Muscle layer of duodenum (tissue), 2 donors: ENCODE results near the gene KLHL30.
A peak's percentile ranks its signal among the peaks of the same experiment; 100 is the strongest.

Source experiments
- H3K27ac ChIP-seq: one replicate; pipeline ENCODE4 v1.7.0; 2013; ENCODE audit warnings: mild to moderate bottlenecking, low read length
- H3K27me3 ChIP-seq: one replicate; pipeline ENCODE4 v1.7.0; 2013; ENCODE audit warnings: low read depth, mild to moderate bottlenecking, control low read depth, low read length
- H3K36me3 ChIP-seq, 2 donors: one replicate each; pipeline ENCODE4 v1.7.0; 2013; ENCODE audit warnings: low read length in 2 of 2, control low read depth in 1 of 2, mild to moderate bottlenecking in 1 of 2; ENCODE audit not compliant: insufficient read depth in 2 of 2, control insufficient read depth in 1 of 2
- H3K4me1 ChIP-seq, 2 donors: one replicate each; pipeline ENCODE4 v1.7.0; 2013; ENCODE audit warnings: low read length in 2 of 2, mild to moderate bottlenecking in 2 of 2, control low read depth in 1 of 2, moderate library complexity in 1 of 2; ENCODE audit not compliant: insufficient read depth in 2 of 2, control insufficient read depth in 1 of 2
- H3K4me3 ChIP-seq, 2 donors: one replicate each; pipeline ENCODE4 v1.7.0; 2013; ENCODE audit warnings: low read length in 2 of 2, low read depth in 1 of 2, mild to moderate bottlenecking in 1 of 2
- H3K9me3 ChIP-seq, 2 donors: one replicate each; pipeline ENCODE4 v1.7.0; 2013; ENCODE audit warnings: low read length in 2 of 2, control low read depth in 1 of 2, mild to moderate bottlenecking in 1 of 2; ENCODE audit not compliant: control insufficient read depth in 1 of 2
- donor health status: healthy.

KLHL30 gene

DNA sequence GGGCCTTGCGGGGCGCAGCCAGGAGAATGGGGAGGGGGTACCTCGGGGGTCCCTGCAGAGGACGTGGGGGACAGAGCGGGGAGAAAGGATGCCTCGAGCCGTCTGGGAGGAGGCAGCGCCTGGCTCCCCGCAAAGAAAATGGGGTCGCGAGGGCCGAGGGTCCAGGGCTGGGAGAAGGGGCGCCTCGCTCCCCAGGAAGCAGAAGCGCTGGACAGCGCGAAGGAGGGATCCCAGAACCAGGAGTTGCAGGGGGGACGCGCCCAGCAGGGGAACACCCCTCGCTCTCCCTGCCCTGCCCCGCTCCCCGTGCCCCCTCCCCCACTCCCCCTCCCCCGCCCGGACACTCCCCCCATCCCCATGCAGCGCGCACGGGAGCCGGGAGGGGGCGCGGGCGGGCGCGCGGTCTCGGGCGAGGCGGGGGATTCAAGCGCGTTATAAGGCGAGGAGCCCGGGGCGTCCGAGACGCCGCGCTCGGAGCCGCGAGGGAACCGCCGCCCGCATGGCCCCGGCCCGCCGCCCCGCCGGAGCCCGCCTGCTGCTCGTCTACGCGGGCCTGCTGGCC lies 20.1 kb downstream of the KLHL30 start, which contains the start of gene ERFE:
TSS of gene ERFE (plus strand) at position 462 of the 562 bp plus-strand sequence. CDS start at position 500, 38 bp downstream.
- peaks cover 21% of the 10 kb centered on the region for H3K27me3 ChIP-seq
- H3K9me3 ChIP-seq = no peaks in the 10 kb centered on the region
- H3K4me1 ChIP-seq = peaks cover 0 to 21% of the 10 kb centered on the region in 2 donors
- no peaks in the 10 kb centered on the region for H3K36me3 ChIP-seq
- H3K27ac ChIP-seq = no peak within 1 kb of the TSS
- peak within 1 kb of the TSS in 1 of 2 donors; percentile 40 for H3K4me3 ChIP-seq

DNA sequence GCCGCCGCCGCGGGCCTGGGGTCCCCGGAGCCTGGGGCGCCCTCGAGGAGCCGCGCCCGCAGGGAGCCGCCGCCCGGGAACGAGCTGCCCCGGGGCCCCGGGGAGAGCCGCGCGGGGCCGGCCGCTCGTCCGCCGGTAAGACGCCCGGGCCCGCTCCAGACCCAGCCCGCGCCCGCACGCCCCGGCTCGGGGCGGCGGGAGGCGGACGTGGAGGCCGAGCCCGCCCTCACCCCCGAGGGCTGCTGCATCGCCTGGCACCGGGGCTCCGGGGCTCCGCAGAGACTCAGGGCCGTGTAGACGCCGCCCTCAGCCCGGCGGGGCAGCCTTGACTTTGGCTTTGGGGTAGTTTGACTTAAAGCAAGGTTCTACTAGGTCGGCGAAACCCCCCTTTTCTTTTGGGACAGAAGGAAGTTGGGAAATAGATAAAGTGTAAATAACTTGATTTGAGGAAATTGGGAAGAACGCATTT lies 20.6 kb downstream of the KLHL30 start:
- peaks cover 0 to 25% of the 10 kb centered on the region in 2 donors for H3K4me1 ChIP-seq
- no peaks in the 10 kb centered on the region for H3K9me3 ChIP-seq
- H3K27me3 ChIP-seq = peaks cover 22% of the 10 kb centered on the region
- no peak overlapping the region for H3K27ac ChIP-seq
- no peaks in the 10 kb centered on the region for H3K36me3 ChIP-seq
- peak overlapping the region in 1 of 2 donors; percentile 40 for H3K4me3 ChIP-seq

DNA sequence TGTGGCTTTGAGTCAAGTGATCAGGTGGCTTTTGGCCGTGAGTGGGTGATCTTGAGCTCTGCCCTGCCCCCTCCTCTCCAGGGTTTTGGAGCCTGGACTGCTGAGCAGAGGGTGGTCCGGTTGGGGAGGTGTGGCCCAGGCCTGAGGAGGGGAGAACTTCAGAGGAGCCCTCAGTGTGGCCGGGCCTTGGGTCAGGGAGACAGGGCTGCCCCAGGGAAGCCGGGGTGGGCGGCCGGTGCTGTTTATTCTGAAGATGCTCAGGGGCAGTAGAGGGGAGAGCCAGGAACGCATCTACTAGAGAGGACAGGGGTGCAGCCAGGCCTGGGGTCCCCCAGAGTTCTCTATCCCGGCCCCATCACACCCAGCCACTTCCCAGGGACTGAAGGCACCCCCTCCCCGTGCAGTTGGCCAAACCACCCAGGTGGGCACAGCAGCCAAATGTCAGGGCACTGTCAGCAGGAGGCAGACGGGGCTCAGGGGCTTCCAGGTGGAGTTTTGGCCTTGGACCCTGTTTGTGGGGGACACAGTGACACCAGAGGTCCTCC lies 21.3 kb downstream of the KLHL30 start:
- H3K27me3 ChIP-seq = peaks cover 22% of the 10 kb centered on the region
- H3K4me3 ChIP-seq = peak overlapping the region in 1 of 2 donors; percentile 40
- H3K27ac ChIP-seq = no peak overlapping the region
- no peaks in the 10 kb centered on the region for H3K36me3 ChIP-seq
- peaks cover 0 to 27% of the 10 kb centered on the region in 2 donors for H3K4me1 ChIP-seq
- no peaks in the 10 kb centered on the region for H3K9me3 ChIP-seq

DNA sequence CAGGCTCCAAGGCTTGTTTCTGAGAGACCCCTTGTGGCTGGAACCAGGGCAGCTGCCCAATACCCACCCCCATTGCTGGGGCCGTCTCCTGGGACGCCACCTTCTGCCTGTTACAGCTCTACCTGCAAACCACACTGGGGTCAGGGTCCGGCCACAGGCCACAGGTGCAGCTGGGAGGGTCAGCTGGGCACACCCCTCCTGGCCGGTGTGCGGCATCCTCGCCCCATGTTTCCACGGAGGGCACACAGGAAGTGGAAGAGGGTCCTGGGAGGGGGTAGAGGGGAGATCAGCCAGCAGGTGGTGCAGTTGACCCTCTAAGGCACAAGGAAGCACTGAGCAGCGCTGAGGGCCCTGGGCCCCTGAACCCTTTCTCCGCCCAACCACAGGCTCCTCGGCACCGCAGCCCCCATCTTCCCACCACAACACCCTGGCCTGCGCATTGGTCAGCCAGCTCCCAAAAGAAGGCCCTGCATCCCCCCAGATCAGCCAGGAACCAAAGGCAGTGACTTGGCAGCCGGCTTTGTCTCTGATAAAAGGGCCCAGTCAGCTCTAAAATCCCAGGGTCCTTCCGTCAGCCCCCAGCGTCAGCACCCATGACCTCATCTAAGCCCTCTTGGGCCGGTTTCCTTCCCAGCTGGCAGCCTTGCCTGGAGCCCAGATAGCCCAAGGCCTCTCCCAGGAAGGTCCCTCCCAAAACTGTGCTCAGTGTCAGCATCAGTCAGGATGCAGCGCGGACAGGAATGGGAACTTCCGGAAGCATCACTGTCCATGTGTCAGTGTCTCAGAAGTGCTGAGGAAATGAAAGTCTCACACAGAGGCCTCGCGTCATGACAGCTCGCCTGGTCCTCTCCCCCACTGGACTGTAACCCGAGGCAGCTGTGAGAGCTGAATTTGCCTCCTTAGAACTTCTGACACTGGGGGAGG lies 22.0 kb downstream of the KLHL30 start:
- peaks cover 22% of the 10 kb centered on the region for H3K27me3 ChIP-seq
- H3K4me3 ChIP-seq = no peak overlapping the region
- no peaks in the 10 kb centered on the region for H3K36me3 ChIP-seq
- peaks cover 0 to 27% of the 10 kb centered on the region in 2 donors for H3K4me1 ChIP-seq
- no peaks in the 10 kb centered on the region for H3K9me3 ChIP-seq
- no peak overlapping the region for H3K27ac ChIP-seq

GRCh38 chr2:238161291-238162051 lies 23.0 kb downstream of the KLHL30 start:
- Histone ChIP-seq H3K27me3 (peaks cover 22% of the 10 kb centered on the region), H3K9me3 (no peaks in the 10 kb centered on the region), H3K27ac (no peak overlapping the region), H3K4me1 (peaks cover 0 to 24% of the 10 kb centered on the region in 2 donors), H3K4me3 (no peak overlapping the region), H3K36me3 (no peaks in the 10 kb centered on the region)

- H3K4me1 ChIP-seq = peaks cover 0 to 24% of the 10 kb centered on the region in 2 donors
- peaks cover 0 to 2% of the 10 kb centered on the region in 2 donors for H3K36me3 ChIP-seq
- H3K27me3 ChIP-seq = peaks cover 22% of the 10 kb centered on the region
- no peaks in the 10 kb centered on the region for H3K9me3 ChIP-seq
- no peak overlapping the region for H3K27ac ChIP-seq
- no peak overlapping the region for H3K4me3 ChIP-seq
Measured at GRCh38 chr2:238162251-238162845, 23.9 kb downstream of the KLHL30 start.

DNA sequence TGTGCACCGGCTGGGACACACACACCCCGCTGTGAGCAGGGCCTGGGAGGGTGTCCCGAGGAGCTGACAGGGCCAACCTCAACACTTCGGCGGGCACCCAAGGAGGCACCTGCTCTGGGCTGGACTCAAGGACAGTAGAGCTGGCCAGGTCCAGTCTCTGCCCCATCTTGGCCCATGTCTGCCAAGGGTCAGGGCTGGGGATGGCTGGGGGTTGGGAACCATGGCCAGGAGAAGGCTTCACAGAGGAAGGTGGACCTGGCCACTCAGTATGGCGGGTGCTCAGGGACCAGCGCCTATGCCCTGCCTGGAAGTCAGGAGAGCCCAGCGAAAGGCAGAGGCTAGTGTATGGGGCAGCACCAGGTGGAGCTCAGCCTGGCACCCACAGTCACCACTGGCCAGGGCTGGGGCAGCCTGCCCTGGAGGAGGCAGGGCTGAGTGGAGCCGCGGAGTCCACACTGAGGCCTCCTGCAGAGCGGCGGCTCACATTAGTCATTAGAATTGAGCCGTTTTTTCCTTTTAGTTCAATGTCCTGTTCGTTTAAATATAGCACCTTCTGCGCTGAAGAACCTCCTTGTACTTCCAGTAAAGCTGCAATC lies 24.5 kb downstream of the KLHL30 start:
- Histone ChIP-seq H3K27ac (no peak overlapping the region), H3K4me3 (no peak overlapping the region), H3K9me3 (no peaks in the 10 kb centered on the region), H3K36me3 (peaks cover 3 to 5% of the 10 kb centered on the region in 2 donors), H3K27me3 (peaks cover 22% of the 10 kb centered on the region), H3K4me1 (peaks cover 0 to 23% of the 10 kb centered on the region in 2 donors)

DNA sequence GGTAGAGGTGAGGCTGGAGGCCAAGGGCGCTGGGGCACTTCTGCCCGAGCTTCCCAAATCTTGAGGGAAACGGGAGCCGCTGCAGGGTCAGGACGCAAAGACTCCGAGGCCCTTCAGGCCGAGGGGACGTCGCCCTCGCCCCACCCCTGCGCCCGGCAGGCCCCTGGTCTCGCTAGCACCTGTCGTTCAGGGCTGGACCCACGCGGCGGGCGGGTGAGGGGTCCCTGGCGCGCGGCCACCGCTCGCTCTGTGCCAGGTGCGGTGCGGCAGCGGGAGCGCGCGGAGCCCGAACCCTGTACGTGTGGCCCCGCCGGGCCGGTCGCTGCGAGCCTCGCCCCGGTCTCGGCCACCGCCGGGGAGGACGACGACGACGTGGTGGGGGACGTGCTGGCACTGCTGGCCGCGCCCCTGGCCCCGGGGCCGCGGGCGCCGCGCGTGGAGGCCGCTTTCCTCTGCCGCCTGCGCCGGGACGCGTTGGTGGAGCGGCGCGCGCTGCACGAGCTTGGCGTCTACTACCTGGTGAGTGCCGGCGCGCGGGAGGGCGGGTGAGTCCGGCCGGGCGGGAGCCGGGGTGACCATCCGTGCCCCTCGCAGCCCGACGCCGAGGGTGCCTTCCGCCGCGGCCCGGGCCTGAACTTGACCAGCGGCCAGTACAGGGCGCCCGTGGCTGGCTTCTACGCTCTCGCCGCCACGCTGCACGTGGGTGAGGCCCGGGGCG lies 25.2 kb downstream of the KLHL30 start:
- Histone ChIP-seq H3K27me3 (peaks cover 22% of the 10 kb centered on the region), H3K4me3 (peak overlapping the region in 1 of 2 donors; percentile 27), H3K4me1 (peaks cover under 1 to 17% of the 10 kb centered on the region in 2 donors), H3K9me3 (no peaks in the 10 kb centered on the region), H3K27ac (no peak overlapping the region), H3K36me3 (peaks cover 5% of the 10 kb centered on the region in 2 donors)

- H3K9me3 ChIP-seq = no peaks in the 10 kb centered on the region
- H3K4me3 ChIP-seq = no peak overlapping the region
- no peak overlapping the region for H3K27ac ChIP-seq
- peaks cover 14% of the 10 kb centered on the region for H3K27me3 ChIP-seq
- H3K4me1 ChIP-seq = peaks cover 4 to 22% of the 10 kb centered on the region in 2 donors
- peaks cover 10 to 18% of the 10 kb centered on the region in 2 donors for H3K36me3 ChIP-seq
Measured at GRCh38 chr2:238164906-238165287, 26.4 kb downstream of the KLHL30 start.
